ENCODE results near the gene SNW1. TPM values are rescaled to one million over a fixed set of nuclear protein-coding genes. Genes with fewer than 3 reads are reported as not detected.
"Not testable (repeated sequence)": the region's sequence is repeated elsewhere in the genome, so short reads cannot be mapped to it uniquely, and the experiment has no call there.

Gene SNW1
- polyA plus RNA-seq, 1 donor from 2014 or later = 81.2 TPM

DNA sequence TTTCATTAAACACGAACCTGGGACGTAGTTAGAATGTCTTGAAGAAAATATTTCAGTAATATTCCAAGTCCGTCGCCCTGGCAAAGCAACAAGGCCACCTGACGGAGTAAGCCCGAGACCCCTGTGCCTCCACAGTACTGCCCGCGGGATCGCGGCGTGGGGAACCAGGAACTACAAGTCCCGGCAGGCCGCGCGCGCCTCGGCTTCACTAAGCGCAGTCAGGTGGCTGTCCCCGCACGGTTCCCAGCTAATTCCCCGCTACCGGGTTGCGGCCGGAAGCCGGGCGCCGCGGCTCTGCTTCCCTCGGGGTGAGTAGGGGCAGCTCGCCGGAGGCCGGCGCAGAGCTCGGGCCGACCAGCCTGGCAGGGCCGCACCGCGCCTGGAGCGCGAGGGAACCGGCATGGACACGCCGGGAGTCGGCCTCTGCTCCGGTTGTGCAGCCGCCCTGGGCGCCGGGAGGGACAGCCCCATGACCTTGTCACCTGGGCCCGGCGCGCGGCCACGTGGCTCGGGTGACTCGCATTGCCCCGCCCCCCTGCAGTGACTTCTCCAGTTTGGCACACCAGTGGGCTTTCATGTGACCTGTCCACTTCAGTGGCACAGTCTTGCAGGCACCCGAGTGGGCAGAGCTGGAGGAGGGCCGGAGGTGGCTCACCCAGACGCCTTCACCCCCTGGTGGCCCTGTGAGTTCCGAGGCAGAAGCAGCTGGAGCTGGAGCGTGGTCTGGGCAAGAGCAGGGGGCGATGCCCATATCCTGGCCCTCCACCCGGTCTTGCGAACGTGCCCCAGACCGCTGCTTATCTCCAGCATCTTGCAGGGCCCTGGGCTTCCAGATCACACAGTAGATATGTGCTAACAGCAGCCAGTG, 39.1 kb upstream of the SNW1 start, which contains the start of gene ADCK1:
ADCK1 (plus strand) TSS at position 247 of the 868 bp plus-strand sequence. CDS start 18,870 bp downstream, outside the sequence.
- Histone ChIP-seq H2AFZ (ENCODE audit: low read depth, low read length) (peak within 1 kb of the TSS; percentile 88), H3K9me3 (ENCODE audit: low read length) (no peaks in the 10 kb centered on the region), H3K4me2 (ENCODE audit: low read length) (peak within 1 kb of the TSS; percentile 65), H4K20me1 (ENCODE audit: insufficient read depth) (no peaks in the 10 kb centered on the region), H3K27me3 (ENCODE audit: insufficient read depth, low read depth, low read length) (no peaks in the 10 kb centered on the region), H3K27ac (ENCODE audit: low read length) (peak within 1 kb of the TSS; percentile 33), H3K79me2 (replicated peaks; ENCODE audit: insufficient read depth, low read length) (no peaks in the 10 kb centered on the region), H3K9ac (ENCODE audit: low read length) (peak within 1 kb of the TSS; percentile 72), H3K9me2 (ENCODE audit: insufficient read depth, low read length) (no peaks in the 10 kb centered on the region), H3K4me3 (ENCODE audit: low read length) (peak within 1 kb of the TSS; percentile 87), H3K36me3 (ENCODE audit: insufficient read depth, low read length) (no peaks in the 10 kb centered on the region), H3F3A (ENCODE audit: insufficient read depth, low read length, poor library complexity, severe bottlenecking) (no peaks in the 10 kb centered on the region)
- TF ChIP-seq TAF1 (IDR thresholded peaks at IDR 0.05; ENCODE audit: low read depth) (no peak), POLR2AphosphoS5 (IDR thresholded peaks at IDR 0.05) (peak; percentile 67), SMC3 (conservative IDR thresholded peaks at IDR 0.05; ENCODE audit: poor library complexity) (peak; percentile 59), MXI1 (conservative IDR thresholded peaks at IDR 0.05; ENCODE audit: poor library complexity, severe bottlenecking) (peak; percentile 96), RAD21 (conservative IDR thresholded peaks at IDR 0.05) (no peak), EZH2 (IDR thresholded peaks at IDR 0.05; ENCODE audit: borderline replicate concordance, insufficient read depth, low read length, poor library complexity, severe bottlenecking) (no peak), EP300 (conservative IDR thresholded peaks at IDR 0.05; ENCODE audit: poor library complexity, severe bottlenecking) (peak; percentile 43)
- TF ChIP-seq, protein P1, sequence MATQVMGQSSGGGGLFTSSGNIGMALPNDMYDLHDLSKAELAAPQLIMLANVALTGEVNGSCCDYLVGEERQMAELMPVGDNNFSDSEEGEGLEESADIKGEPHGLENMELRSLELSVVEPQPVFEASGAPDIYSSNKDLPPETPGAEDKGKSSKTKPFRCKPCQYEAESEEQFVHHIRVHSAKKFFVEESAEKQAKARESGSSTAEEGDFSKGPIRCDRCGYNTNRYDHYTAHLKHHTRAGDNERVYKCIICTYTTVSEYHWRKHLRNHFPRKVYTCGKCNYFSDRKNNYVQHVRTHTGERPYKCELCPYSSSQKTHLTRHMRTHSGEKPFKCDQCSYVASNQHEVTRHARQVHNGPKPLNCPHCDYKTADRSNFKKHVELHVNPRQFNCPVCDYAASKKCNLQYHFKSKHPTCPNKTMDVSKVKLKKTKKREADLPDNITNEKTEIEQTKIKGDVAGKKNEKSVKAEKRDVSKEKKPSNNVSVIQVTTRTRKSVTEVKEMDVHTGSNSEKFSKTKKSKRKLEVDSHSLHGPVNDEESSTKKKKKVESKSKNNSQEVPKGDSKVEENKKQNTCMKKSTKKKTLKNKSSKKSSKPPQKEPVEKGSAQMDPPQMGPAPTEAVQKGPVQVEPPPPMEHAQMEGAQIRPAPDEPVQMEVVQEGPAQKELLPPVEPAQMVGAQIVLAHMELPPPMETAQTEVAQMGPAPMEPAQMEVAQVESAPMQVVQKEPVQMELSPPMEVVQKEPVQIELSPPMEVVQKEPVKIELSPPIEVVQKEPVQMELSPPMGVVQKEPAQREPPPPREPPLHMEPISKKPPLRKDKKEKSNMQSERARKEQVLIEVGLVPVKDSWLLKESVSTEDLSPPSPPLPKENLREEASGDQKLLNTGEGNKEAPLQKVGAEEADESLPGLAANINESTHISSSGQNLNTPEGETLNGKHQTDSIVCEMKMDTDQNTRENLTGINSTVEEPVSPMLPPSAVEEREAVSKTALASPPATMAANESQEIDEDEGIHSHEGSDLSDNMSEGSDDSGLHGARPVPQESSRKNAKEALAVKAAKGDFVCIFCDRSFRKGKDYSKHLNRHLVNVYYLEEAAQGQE (IDR thresholded peaks at IDR 0.05; ENCODE audit: borderline replicate concordance) = no peak
- TF ChIP-seq, protein P2, sequence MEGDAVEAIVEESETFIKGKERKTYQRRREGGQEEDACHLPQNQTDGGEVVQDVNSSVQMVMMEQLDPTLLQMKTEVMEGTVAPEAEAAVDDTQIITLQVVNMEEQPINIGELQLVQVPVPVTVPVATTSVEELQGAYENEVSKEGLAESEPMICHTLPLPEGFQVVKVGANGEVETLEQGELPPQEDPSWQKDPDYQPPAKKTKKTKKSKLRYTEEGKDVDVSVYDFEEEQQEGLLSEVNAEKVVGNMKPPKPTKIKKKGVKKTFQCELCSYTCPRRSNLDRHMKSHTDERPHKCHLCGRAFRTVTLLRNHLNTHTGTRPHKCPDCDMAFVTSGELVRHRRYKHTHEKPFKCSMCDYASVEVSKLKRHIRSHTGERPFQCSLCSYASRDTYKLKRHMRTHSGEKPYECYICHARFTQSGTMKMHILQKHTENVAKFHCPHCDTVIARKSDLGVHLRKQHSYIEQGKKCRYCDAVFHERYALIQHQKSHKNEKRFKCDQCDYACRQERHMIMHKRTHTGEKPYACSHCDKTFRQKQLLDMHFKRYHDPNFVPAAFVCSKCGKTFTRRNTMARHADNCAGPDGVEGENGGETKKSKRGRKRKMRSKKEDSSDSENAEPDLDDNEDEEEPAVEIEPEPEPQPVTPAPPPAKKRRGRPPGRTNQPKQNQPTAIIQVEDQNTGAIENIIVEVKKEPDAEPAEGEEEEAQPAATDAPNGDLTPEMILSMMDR (IDR thresholded peaks at IDR 0.05; ENCODE audit: poor library complexity, severe bottlenecking) = peak; percentile 49

DNA sequence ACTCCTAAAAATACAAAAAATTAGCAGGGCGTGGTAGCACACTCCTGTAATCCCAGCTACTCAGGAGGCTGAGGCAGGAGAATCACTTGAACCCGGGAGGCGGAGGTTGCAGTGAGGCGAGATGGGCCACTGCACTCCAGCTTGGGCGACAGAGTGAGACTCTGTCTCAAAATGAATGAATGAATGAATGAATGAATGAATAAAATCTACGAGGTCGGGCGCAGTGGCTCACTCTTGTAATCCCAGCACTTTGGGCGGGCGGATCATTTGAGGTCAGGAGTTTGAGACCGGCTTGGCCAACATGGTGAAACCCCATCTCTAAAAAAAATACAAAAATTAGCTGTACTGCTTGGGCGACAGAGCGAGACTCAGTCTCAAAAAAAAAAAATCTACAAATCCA, 38.5 kb upstream of the SNW1 start:
- not testable (repeated sequence) for H3K27ac ChIP-seq (ENCODE audit: low read length); H3F3A ChIP-seq (ENCODE audit: insufficient read depth, low read length, poor library complexity, severe bottlenecking); H4K20me1 ChIP-seq (ENCODE audit: insufficient read depth); H3K9me3 ChIP-seq (ENCODE audit: low read length); H3K79me2 ChIP-seq (replicated peaks; ENCODE audit: insufficient read depth, low read length); H3K36me3 ChIP-seq (ENCODE audit: insufficient read depth, low read length); H3K27me3 ChIP-seq (ENCODE audit: insufficient read depth, low read depth, low read length); H3K9me2 ChIP-seq (ENCODE audit: insufficient read depth, low read length)
- peak overlapping the region; percentile 72 for H3K9ac ChIP-seq (ENCODE audit: low read length)
- peak overlapping the region; percentile 87 for H3K4me3 ChIP-seq (ENCODE audit: low read length)
- peak overlapping the region; percentile 88 for H2AFZ ChIP-seq (ENCODE audit: low read depth, low read length)
- peak overlapping the region; percentile 22 for H3K4me2 ChIP-seq (ENCODE audit: low read length)

All from neural cell (in vitro differentiated cells).